T follicular helper cell (primary cell): ENCODE data around the gene COL5A1.

Experiments used
- DNase-seq: peaks from one replicate; pipeline ENCODE4 v3.0.0-alpha.2; 2020; ENCODE audit warnings: low read depth

COL5A1 gene

DNA sequence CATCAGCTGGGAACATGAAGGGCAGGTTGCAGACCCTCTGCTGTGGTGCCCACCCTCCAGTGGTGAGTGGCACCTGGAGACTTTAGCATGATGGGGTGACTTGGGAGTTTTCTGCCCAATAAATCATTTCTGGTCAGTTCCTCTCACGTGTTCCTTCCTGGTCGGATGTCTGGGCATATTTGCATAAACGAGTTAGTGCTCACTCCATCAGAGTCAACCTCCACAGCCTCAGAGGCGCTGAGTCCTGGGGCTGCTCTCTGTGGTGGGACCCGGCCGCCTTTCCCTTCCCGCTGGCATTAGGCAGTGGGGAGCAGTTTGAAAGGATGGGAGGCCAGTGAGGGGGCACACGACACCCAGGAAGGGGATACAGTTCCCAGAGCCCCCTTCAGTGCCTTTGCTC, 125.0 kb downstream of the COL5A1 start:
- DNase-seq, result no peak

DNA sequence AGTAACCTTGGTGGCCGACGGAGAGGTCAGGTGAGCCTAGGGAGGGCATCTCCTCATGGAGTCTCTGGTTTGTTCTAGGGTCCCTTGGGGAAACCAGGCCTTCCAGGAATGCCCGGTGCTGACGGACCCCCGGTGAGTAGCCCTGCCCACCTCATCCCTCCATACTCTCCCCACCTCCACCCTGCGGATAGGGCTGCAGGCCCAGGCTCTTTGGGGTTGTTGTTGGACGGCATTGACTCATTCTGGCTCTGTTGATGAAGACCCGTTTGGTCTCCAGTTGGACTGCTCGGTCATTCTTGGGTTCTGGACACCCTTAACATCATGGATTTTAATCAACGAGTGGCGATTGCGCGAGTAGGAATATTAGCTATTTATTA, 126.7 kb downstream of the COL5A1 start:
- no peak for DNase-seq

DNA sequence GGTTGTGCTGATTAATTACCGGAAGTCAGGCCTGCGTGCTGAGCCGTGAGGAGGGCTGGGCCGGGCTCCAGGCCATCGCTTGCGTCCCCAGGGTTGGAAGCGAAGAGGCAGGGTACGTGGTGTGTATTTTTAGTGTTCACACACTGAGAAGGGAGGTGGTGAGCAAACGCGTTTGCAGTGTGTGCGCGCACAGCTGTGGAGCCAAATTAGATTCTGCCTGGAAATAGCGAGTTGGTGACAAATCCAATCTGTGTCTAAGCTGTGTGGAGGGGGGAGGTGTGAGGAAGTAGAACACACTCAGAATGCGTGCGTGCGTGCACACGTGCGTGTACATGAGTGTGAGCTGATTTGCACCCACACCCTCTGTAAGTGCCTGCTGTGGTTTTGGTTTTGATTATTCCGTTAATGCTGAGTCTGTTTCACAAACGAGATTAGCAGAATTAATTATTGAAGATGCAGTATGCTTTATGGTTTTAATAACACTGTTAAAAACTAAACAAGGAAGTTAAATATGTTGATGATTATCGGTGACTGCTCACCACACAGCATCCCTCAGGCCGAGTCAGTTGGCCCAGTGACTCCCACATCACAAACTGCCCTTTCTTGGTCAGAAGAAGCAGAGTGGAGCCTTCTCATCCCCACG, 127.2 kb downstream of the COL5A1 start:
- DNase-seq, result no peak

- DNase-seq, result no peak
These were observed 129.7 kb downstream of the COL5A1 start for GRCh38 chr9:134770972-134771971.

DNA sequence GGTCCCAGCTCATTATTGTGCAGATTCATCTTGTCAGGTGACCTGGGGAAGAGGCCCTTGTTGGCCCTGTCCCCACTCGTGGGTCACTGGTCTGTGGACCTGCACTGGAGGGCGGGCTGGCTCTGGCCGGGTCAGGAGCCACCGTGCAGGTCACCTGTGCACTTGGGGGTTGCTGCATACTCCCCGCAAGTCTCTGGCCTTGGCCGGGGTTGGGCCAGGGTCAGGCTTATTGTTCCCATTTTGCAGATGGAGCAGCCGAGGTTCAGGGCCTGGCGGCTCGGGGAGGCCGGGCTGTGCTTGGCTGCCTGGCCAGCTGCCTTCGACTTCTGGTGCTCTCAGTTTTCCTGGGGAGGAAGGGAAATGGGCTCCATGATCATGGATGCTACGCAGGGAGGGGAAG, 130.7 kb downstream of the COL5A1 start:
- no peak for DNase-seq

DNA sequence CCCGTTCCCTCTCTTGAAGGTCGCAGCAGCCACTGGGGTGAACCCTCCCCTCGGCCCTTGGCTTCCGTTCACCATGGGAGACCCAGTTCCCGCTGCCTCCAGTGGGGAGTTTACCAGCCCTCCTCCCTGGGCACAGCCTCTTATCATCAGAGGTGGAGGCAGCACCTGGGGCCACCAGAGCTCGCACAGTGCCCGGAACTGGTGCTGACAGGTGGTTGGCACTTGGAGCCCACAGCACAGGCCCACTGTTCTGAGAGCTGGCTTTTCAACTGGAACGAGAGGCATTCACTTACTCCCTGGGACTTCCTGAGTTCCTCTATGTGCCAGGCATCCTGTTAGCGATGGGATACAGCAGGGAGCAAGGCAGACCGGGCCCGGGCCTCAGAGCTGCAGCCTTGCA, 132.2 kb downstream of the COL5A1 start:
- DNase-seq, result no peak

DNA sequence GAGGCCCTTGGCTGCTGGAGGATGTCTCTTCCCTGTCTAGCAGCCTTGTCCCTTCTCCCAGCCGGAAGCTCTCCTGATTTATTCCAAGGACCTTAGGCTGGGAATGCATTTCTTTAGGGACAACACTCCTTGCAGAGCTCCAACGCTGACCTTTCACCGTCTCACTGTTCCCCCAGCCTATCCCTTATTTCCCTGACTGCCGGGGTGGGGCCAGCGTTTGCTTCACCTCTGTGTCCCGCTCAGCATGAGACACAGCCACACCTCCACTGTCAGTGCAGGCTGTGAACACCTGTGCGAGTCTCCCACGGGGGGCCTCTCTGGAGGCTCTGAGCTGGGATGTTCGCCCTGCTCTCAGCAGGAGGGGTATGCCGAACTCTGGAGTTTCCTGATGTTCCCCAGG, 132.8 kb downstream of the COL5A1 start:
- DNase-seq, result no peak

- no peak for DNase-seq
These were observed 133.7 kb downstream of the COL5A1 start for GRCh38 chr9:134775081-134775951.

DNA sequence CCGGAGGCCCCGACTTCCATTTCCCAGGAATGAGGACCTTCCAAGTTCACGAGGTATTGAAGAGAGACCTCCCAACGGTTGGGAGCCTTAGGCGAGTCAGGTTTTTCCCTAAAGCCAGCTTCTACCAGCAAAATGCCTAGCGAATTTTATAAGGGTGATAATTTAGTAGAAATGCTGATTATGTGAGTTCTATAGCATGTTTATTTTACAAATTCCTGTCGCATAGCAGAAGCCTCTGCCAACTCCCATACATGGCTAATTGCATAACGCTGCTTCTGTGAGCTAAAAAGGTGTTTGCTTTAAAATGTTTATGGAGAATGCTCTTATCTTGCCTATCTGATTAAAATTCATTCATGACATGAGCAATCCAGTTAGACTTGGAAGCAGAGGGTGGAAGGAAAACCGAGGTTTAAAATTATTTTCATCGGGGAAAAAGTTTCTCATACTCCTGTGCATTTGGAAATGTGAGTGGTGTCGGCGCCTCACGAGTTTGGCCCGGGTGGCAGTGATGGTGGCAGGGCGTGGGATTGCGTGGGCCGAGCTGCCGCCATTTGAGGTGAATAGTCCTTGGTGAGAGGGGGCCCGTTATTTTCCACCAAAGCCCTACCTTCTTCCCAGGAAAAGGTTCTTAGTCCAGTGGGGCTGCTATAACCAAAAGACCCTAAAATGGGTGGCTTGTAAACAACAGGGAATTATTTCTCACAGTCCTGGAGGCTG, 134.6 kb downstream of the COL5A1 start:
- DNase-seq, result no peak

GRCh38 chr9:134777153-134777552, 135.6 kb downstream of the COL5A1 start:
- no peak for DNase-seq

DNA sequence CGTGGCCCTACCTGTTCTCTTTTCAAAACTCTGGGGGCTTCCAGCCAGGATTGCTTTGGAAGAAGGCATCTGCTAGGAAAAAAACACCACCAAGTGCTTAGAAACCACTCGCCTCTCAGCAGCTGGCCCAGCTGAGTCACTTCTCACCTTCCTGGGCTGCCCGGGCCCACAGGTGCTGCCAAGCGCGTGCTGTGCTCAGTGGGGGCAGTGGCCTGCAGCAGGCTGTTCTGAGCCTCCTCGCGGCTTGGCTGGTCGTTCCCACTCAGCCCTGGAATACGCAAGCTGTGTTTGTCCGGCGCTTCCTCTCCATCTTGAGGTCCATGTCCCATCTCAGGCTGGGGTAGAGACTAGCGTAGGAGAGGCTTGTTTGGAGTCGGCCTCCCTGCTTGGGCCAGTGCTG, 136.6 kb downstream of the COL5A1 start:
- no peak for DNase-seq

- DNase-seq, result no peak
These were observed 137.3 kb downstream of the COL5A1 start for GRCh38 chr9:134778841-134779411.

DNA sequence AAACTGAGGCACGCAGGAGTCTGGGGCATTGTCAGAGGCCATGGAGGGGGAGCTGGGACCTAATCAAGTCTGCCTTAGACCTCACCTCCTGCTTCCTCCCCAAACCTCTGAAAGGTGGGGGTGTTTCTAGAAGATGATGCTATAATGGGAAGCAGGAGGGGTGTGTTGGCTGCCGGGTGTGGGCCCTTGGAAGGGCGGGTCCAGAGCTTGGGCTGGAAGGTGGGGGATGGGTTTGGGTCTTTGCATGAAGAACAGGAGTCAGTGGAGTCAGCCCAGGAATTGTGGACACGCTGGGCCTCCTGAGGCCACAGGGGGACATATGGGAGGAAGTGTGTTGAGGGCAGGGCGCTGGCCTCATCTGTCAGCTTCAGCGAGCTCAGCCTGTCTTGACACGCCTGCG, 138.0 kb downstream of the COL5A1 start:
- DNase-seq, result no peak

DNA sequence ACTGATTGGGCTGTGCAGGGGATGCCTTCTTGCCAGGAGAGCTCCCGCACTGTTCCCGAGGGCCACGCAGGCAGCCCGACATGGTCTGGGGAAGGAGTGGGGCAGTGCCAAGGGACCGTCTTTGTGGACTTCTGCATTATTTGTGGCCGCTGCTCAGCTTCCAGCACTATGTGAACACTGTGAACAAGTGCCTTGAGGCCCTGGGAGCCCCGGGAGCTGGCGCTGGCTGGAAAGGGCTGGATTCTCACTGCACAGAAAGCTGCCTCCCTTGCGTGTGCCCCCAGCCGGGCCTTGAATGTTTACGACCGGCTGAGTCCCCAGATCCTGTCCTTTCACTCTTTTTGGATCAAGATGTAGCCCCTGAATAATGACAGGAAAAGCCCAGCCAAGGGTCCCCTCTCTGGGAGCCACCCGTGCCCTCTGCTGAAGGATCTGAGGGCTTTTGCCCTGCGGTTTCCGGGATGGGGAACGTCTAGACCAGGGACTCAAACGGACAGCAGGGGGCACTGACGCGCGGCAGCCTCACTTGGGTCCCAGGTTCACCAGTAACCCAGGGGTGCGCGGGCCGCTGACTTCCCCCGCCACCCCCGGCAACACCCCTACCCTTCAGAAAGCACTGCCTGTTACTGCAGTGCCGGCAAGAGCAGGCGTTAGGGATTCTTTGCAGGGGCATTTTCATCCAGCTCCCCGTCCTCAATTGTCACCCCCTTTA, 140.1 kb downstream of the COL5A1 start:
- no peak for DNase-seq

DNA sequence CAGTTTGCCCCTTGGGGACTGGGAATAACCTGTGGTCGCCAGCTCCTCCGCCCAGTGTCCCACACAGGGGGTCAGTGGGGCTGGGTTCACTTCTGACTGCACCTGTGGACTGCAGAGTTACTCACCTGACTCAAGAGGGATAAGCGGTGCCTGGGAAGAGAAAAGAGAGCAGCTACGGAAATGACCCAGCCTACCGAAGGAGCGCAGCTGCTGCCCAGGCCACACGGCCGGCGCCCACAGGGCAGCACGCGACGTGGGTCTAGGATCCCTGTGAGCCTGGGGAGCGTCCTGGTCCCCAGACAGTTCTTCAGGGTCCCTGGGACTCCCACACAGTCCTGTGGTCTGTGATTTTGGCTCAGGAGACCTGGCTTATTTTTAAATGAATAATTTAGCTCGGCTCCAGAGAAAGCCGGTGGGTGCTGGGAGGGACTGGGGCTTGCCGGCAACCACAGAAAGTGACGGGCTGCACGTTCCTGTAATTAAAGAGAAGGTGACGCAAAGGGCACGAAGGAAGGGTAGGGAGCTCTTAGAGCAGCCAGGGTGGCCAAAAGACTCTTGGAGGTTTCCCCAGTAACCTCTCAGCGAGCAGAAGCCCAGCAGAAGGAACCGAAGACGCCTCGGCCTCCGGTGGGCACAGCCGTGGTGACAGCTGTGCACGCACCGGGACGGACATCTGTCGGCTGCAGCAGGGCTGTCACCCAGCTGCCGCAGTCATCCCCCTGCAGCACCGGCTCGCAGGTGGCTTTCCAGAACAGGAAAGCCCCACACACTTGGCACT, 141.5 kb downstream of the COL5A1 start:
- no peak for DNase-seq

DNA sequence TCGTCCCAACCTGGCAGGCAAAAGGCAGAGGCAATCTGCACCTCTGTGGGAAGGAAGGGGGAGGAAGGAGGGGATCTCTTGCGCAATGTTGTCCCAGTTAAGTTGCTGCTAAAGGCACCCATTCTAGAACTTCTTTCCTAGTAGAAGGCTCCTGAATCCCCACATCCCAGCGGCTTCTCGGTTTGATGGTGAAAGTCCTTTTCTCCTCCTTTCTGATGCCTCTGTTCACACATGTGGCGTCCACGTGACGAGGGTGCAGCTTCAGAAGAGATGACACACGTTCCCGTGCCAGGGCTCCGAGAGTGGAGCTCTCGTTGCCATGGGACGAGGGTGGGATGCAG, 142.1 kb downstream of the COL5A1 start:
- no peak for DNase-seq

DNA sequence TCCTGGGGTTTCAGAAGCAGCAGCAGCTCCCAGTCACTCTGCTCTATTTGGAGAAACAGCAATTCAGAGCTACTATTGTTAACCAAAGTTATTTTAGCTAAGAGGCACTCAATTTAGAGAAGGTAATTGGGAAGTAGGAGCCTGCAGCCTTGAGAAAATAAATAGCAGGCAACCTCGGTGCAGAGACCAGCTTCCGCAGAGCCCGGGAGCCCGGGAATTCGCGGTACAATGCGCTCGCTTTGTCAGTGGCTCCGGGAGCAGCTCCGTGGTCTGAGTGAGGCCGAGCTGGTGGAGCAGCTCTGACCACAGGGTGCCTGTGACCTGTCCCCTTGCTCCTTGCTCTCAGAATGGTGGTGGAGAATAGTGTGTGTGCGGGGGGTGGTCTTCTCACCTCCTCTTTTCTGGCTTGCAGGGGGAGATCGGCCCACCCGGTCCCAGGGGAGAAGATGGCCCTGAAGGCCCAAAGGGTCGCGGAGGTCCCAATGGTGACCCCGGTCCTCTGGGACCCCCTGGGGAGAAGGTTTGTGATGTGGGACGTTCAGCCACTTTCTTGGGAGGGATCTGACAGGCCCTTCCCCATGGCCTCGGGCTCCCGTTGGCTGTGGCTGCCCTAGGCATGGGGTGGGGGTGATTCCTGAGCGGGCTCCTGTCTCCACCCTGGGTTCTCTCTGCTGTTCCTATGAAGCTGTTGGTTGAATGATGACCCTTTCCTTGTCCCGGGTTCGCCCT, 143.1 kb downstream of the COL5A1 start:
- no peak for DNase-seq

DNA sequence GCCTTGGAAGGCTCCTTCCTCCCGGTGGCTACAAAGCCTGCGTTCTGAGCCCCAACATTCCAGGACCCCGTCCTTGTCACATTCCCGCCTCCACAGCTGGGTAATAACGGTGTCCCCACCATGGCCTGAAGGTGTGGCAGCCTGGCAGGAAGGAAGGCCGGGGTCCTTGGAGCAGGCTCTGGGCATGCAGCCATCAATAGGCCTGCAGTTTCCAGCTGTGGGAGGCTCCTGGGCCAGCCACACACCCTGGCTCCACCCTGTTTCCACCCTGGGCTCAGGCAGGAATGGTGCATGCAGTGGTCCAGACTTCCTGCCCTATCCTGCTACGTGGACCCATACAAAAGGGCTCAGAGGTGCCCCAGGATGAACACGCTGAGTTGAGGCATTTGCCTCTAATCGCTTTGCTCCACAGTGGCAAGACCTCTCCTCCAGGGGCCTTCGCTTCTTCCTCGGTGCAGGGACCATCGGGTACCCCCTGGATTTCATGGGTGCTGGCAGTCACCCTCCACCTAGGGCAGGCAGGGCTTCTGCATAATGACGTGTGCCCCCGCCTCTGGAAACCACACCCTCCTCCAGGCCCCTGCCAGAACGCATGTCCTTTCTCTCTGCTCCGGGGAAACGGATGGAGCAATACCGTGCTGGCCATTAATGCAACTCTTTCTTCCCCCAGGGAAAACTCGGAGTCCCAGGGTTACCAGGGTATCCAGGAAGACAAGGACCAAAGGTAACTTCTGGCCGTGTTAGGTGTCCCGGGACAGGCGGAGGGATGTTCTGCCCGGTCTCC, 143.9 kb downstream of the COL5A1 start:
- DNase-seq, result no peak
